HFFc6 (cell line): ENCODE data around the gene PTPRN2. TPM values are rescaled to one million over a fixed set of nuclear protein-coding genes. Genes with fewer than 3 reads are reported as not detected.

Experiments
- DNase-seq: peaks from one replicate; pipeline ENCODE4 v3.0.0-alpha.2; 2018
- H3K27ac Mint-ChIP-seq: 2 replicates; pipeline ENCODE4 v1.8.0; 2020; ENCODE audit warnings: mild to moderate bottlenecking, mixed read lengths
- H3K27me3 Mint-ChIP-seq: 2 replicates; pipeline ENCODE4 v1.8.0; 2021; ENCODE audit warnings: mild to moderate bottlenecking, moderate library complexity, mixed read lengths; ENCODE audit not compliant: insufficient read depth
- H3K36me3 Mint-ChIP-seq: 2 replicates; pipeline ENCODE4 v1.8.0; 2021; ENCODE audit warnings: low read depth, mixed read lengths
- H3K4me1 Mint-ChIP-seq: 2 replicates; pipeline ENCODE4 v1.8.0; 2020; ENCODE audit warnings: low read depth, mixed read lengths
- H3K4me3 Mint-ChIP-seq: 2 replicates; pipeline ENCODE4 v1.8.0; 2020; ENCODE audit warnings: mild to moderate bottlenecking, moderate library complexity, mixed read lengths
- H3K9me3 Mint-ChIP-seq: 2 replicates; pipeline ENCODE4 v1.8.0; 2020; ENCODE audit warnings: mild to moderate bottlenecking, mixed read lengths
- CTCF ChIP-seq: fragments of 200-600 bp; sonication (generic); IDR thresholded peaks from 2 replicates; pipeline ENCODE4 v1.5.0; 2021; ENCODE audit warnings: antibody characterized with exemption, mild to moderate bottlenecking
- total RNA-seq, 6 experiments: library from RNA; stranded (reverse); fragmentation: NEBNext Ultra II Directional; extraction: Animal tissue kit (Norgen Biotek cat#: 25700); gene quantifications; 2 replicates in 1 of 6; 3 replicates in 5 of 6; pipeline ENCODE4 v1.2.3, GENCODE V29; 2021

Gene PTPRN2
- total RNA-seq, 6 experiments from 2014 or later, result 0.05 to 0.27 (median 0.23) TPM

DNA sequence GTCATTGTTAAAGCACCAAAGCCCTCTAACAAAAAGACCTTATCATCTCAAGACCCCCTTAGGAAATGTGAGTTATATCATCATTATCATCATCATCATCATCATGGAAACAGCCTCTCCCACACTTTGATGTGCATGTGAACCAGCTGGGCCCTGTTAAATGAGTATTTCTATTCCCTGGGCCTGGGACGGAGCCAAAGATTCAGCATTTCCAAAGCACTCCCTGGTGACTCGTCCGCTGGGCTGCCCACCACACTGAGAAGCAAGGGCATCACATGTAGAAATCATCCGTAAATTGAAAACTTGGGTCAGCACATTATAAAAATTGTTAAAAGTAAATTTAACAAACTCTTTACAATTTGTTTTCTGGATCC is 88.6 kb downstream of the PTPRN2 start:
- Mint-ChIP-seq H3K9me3 (peaks cover 11% of the 10 kb centered on the region), H3K36me3 (no peaks in the 10 kb centered on the region), H3K4me3 (no peak overlapping the region), H3K27me3 (peaks cover 4% of the 10 kb centered on the region), H3K27ac (no peak overlapping the region), H3K4me1 (no peaks in the 10 kb centered on the region)
- no peak for DNase-seq
- TF ChIP-seq CTCF, result no peak

DNA sequence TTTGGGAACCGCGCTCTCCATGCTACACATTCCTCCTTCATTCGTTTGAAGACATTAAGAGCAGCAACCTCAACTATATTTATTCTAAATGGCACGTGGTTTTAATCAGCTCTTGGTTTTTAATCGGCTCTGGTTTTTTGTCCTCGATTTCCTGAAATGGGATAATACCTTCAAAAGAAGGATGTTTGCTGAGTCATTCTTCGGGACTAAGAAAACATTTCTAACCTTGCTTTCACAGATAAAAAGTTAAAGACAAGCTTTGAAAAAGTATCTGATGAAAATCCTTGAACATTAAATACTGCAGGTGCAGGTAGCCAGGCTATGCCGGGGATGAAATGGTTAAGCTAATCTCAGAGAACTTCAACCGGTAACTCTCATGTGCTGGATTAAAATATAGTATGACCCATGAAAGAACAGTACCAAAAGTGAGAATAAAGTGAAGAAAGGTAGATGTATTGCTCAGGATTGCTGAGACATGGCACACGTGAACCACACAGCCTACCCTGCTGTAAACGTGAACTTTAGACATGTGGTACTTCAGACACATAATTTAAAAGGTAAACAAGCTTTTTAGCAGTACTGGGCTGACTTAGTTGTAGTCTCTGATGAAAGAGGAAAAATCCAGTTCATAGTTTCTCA is 89.1 kb downstream of the PTPRN2 start:
- H3K27me3 Mint-ChIP-seq, result peaks cover 4% of the 10 kb centered on the region
- no peak overlapping the region for H3K27ac Mint-ChIP-seq
- no peaks in the 10 kb centered on the region for H3K4me1 Mint-ChIP-seq
- peaks cover 10% of the 10 kb centered on the region for H3K9me3 Mint-ChIP-seq
- no peak overlapping the region for H3K4me3 Mint-ChIP-seq
- DNase-seq, result no peak
- H3K36me3 Mint-ChIP-seq, result no peaks in the 10 kb centered on the region
- no peak for TF ChIP-seq CTCF

DNA sequence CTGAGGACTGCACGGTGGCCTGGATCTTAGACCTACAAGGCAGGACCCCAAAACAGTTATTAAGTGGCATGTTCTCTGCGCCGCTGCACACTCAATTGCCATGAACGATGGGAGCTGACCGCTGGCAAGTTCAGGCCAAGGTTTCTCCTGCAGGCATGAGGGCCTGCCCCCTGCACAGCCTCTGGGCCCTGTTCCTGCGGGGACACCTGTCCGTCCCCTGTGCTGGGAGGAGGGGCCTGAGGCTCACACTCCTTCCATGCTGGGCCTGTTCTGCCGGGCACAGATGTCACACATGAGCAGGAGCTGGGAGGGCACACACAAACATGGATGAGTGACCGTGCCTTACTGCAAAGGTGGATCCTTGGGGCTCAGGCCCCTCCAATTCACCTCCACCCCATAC is 90.0 kb downstream of the PTPRN2 start:
- H3K27me3 Mint-ChIP-seq, result peaks cover 4% of the 10 kb centered on the region
- no peak overlapping the region for H3K27ac Mint-ChIP-seq
- no peak for TF ChIP-seq CTCF
- peaks cover 9% of the 10 kb centered on the region; the same call in 1 of the 2 replicates for H3K9me3 Mint-ChIP-seq
- no peak for DNase-seq
- H3K36me3 Mint-ChIP-seq, result no peaks in the 10 kb centered on the region
- no peaks in the 10 kb centered on the region for H3K4me1 Mint-ChIP-seq
- H3K4me3 Mint-ChIP-seq, result no peak overlapping the region

GRCh38 chr7:158495786-158496185 is 91.8 kb downstream of the PTPRN2 start:
- peaks cover 8% of the 10 kb centered on the region; the same call in 1 of the 2 replicates for H3K9me3 Mint-ChIP-seq

GRCh38 chr7:158495216-158495615 is 92.4 kb downstream of the PTPRN2 start:
- no peaks in the 10 kb centered on the region for H3K4me1 Mint-ChIP-seq

More at GRCh38 chr7:158495786-158496185, 91.8 kb downstream of the PTPRN2 start:
- Mint-ChIP-seq H3K27ac (no peak overlapping the region), H3K27me3 (peaks cover 3% of the 10 kb centered on the region; the same call in 1 of the 2 replicates), H3K36me3 (no peaks in the 10 kb centered on the region), H3K4me3 (no peak overlapping the region), H3K4me1 (no peaks in the 10 kb centered on the region)
- no peak for DNase-seq
- no peak for TF ChIP-seq CTCF

More at GRCh38 chr7:158495216-158495615, 92.4 kb downstream of the PTPRN2 start:
- TF ChIP-seq CTCF, result no peak
- Mint-ChIP-seq H3K9me3 (peaks cover 8% of the 10 kb centered on the region; the same call in 1 of the 2 replicates), H3K27ac (no peak overlapping the region), H3K36me3 (no peaks in the 10 kb centered on the region), H3K4me3 (no peak overlapping the region), H3K27me3 (peaks cover 3% of the 10 kb centered on the region; the same call in 1 of the 2 replicates)
- no peak for DNase-seq
